Body of pancreas (tissue), 4 donors: ENCODE results near the gene OSER1. TPM values are rescaled to one million over a fixed set of nuclear protein-coding genes. Genes with fewer than 3 reads are reported as not detected.

Source experiments
- ATAC-seq: fragments of 150-250 bp; one replicate; pipeline ENCODE4 v1.9.1; 2016
- DNase-seq, 4 donors: peaks; one replicate each; pipeline ENCODE4 v3.0.0-alpha.2; 2019
- H3K27ac ChIP-seq, 4 donors: fragments of 200-600 bp; sonication (generic); 1 replicate in 3 of 4; 2 replicates in 1 of 4; pipeline versions ENCODE4 v1.5.1 to v1.6.1; 2016 to 2019; ENCODE audit warnings: mild to moderate bottlenecking in 1 of 4, mixed read lengths in 1 of 4, moderate library complexity in 1 of 4
- H3K27me3 ChIP-seq, 2 donors: fragments of 200-600 bp; sonication (generic); one replicate each; pipeline ENCODE4 v1.6.0; 2016; ENCODE audit warnings: mild to moderate bottlenecking in 1 of 2
- H3K36me3 ChIP-seq, 2 donors: fragments of 200-600 bp; sonication (generic); replicated peaks in 1 of 2; 2 replicates each; pipeline ENCODE4 v1.5.1; 2016; ENCODE audit warnings: low read depth in 2 of 2; ENCODE audit not compliant: insufficient read depth in 1 of 2
- H3K4me1 ChIP-seq: fragments of 200-600 bp; sonication (generic); one replicate; pipeline ENCODE4 v1.6.0; 2016
- H3K4me3 ChIP-seq, 2 donors: fragments of 200-600 bp; sonication (generic); 1 replicate in 1 of 2; 2 replicates in 1 of 2; pipeline ENCODE4 v1.5.1; 2016 to 2019
- H3K9me3 ChIP-seq, 3 donors: fragments of 200-600 bp; sonication (generic); 1 replicate in 2 of 3; 2 replicates in 1 of 3; pipeline ENCODE4 v1.5.1; 2016
- POLR2A ChIP-seq, 3 donors: fragments of 450-650 bp; IDR thresholded peaks; one replicate each; pipeline ENCODE4 v1.6.1; 2016; ENCODE audit warnings: antibody characterized with exemption in 3 of 3, mild to moderate bottlenecking in 2 of 3
- WGBS, 2 donors: methylation state at CpG; one replicate each; pipeline ENCODE4 v1.1.5; 2017; 5-methylcytosine and 5-hydroxymethylcytosine counted together
- intact Hi-C: fragments of 100-400 bp; cut with DNase I; formaldehyde crosslinking; loops from one replicate; pipeline ENCODE4 v1.15.1; 2023
- total RNA-seq, 2 donors: library from RNA; depleted of rRNA; stranded (reverse); fragments of >200 nt; gene quantifications; one replicate each; pipeline ENCODE4 v1.1.0, GENCODE V29; 2016
- TF ChIP-seq, protein P1 (sequence below), 7 experiments: fragments of 450-650 bp in 4 of 7; fragments of 200-600 bp in 3 of 7; sonication (generic) in 3 of 7; IDR thresholded peaks; one replicate each; pipeline ENCODE4 v1.5.1; 2016 to 2019; ENCODE audit warnings: antibody characterized with exemption in 7 of 7

The OSER1 gene
- 10 to 100 TPM in 1 of 2 donors, 1 to 10 TPM in 1; 2.0 to 17.1 TPM for total RNA-seq

DNA sequence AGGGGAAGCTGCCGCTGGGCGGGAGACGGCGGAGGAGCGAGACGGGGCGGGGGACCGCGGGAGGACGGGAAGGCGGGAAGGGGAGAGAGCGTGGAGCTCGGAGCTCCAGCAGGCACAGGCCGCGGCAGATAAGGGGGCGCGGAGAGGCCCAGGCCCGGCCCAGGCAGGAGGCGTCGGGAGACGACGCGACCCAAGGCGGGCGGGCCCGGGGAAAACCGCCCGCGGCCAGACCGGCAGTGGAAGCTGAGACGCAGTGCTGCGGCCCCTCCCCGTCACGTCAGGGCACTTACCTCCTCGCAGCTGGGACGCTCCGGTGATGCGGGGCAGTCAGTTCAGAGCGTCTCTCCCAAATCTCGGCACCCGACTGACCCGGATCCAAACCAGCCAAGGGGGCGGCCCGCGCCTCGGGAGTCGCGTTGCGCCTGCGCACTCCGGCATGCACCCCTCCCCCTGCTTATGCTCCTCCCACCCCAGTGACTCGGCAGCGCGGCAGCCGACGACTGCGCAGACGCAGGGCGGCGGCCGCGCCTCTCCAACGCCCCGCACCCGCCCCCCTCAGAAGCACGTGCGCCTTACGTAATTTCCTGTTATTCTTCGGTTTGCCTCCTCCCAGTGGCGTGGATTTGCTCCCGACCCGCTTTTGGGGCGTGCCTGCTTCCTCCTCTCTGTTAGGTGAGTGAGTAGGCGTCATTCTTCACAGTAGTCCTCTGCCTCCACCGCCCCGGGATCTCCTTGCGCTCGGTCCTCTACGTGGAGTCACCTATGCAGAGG lies at the start of gene OSER1:
Gene OSER1 (minus strand): TSS at position 366 of the 771 bp plus-strand sequence. CDS start 3,814 bp downstream, outside the sequence.
- TF ChIP-seq POLR2A (IDR thresholded peaks at IDR 0.05): peak; percentile 92 to 99 (median 98)
- TF ChIP-seq, protein P1, sequence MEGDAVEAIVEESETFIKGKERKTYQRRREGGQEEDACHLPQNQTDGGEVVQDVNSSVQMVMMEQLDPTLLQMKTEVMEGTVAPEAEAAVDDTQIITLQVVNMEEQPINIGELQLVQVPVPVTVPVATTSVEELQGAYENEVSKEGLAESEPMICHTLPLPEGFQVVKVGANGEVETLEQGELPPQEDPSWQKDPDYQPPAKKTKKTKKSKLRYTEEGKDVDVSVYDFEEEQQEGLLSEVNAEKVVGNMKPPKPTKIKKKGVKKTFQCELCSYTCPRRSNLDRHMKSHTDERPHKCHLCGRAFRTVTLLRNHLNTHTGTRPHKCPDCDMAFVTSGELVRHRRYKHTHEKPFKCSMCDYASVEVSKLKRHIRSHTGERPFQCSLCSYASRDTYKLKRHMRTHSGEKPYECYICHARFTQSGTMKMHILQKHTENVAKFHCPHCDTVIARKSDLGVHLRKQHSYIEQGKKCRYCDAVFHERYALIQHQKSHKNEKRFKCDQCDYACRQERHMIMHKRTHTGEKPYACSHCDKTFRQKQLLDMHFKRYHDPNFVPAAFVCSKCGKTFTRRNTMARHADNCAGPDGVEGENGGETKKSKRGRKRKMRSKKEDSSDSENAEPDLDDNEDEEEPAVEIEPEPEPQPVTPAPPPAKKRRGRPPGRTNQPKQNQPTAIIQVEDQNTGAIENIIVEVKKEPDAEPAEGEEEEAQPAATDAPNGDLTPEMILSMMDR (IDR thresholded peaks at IDR 0.05): peak in 3 of 7 experiments; percentile 12 to 37 (median 22)
- Histone ChIP-seq H3K27ac (peak within 1 kb of the TSS; percentile 81 to 96 (median 92)), H3K9me3 (no peaks in the 10 kb centered on the region), H3K4me3 (peak within 1 kb of the TSS; percentile 52 to 71), H3K27me3 (no peaks in the 10 kb centered on the region), H3K4me1 (peaks cover 35% of the 10 kb centered on the region), H3K36me3 (peaks cover 0 to 4% of the 10 kb centered on the region in 2 donors)
- 0% methylated on average over 27 to 79 of the region's 79 CpGs for WGBS, 2 donors
- ATAC-seq (peak; percentile 96), DNase-seq (peak; percentile 98 to 99 (median 98))
- intact Hi-C loops: loop anchor here (10.0 kb wide), 1 partner anchor 254 kb away; no protein-coding TSS in a partner anchor

DNA sequence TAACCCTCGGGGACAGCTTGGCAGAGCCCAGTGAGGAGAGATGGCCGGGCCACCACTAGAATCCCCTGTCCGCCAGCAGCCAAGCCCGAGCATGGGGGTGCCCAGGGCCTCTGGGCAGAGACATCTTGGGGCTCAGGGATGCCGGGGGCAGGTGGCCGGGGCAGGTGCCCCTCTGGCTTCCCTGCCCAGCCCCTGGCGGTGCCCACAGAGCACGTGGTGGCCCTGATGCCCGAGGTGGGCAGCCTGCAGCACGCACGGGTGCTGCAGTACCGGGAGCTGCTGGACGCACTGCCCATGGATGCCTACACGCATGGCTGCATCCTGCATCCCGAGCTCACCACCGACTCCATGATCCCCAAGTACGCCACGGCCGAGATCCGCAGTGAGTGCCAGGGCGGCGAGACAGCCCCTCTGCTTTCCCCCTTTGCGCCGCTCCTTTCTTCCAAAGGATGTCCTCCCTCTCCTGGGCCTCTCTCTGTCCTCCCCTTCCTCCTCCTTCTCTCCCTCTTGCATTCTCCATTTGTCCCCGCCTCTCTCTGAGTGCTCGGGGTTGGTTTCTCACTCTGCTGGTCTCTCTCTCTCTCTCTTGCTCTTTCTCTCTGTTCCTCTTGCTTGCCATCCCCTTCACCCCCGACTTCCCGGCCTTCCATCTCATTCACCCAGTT lies 47.8 kb upstream of the OSER1 start:
- H3K27me3 ChIP-seq: no peaks in the 10 kb centered on the region
- no peak for ATAC-seq
- TF ChIP-seq, protein P1 (IDR thresholded peaks at IDR 0.05): no peak
- TF ChIP-seq POLR2A (IDR thresholded peaks at IDR 0.05): no peak
- no peaks in the 10 kb centered on the region for H3K9me3 ChIP-seq
- H3K27ac ChIP-seq: no peak overlapping the region
- no peak overlapping the region for H3K4me3 ChIP-seq
- no peaks in the 10 kb centered on the region for H3K36me3 ChIP-seq
- 89 to 93% methylated on average over 15 to 26 of the region's 28 CpGs for WGBS, 2 donors
- DNase-seq: no peak
- no peaks in the 10 kb centered on the region for H3K4me1 ChIP-seq
- intact Hi-C loops: no loop called here

DNA sequence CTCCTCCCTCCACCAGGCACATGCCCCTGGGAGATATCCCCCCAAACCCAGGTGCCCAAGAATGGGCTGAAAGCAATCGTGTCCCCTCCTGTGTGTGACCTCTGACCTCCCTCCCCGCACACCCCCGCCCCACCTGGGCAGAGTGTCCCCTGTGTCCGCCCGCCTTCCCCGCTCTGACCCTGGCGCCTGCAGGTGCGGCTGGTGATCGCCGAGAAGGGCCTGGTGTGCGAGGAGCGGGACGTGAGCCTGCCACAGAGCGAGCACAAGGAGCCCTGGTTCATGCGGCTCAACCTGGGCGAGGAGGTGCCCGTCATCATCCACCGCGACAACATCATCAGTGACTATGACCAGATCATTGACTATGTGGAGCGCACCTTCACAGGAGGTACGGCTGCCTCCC lies 46.4 kb upstream of the OSER1 start:
- 87 to 96% methylated on average over 11 to 20 of the region's 21 CpGs for WGBS, 2 donors
- Histone ChIP-seq H3K4me1 (no peaks in the 10 kb centered on the region), H3K27me3 (no peaks in the 10 kb centered on the region), H3K9me3 (no peaks in the 10 kb centered on the region), H3K27ac (no peak overlapping the region), H3K36me3 (no peaks in the 10 kb centered on the region), H3K4me3 (no peak overlapping the region)
- intact Hi-C loops: no loop called here
- DNase-seq (no peak), ATAC-seq (no peak)
- TF ChIP-seq, protein P1 (IDR thresholded peaks at IDR 0.05): no peak
- TF ChIP-seq POLR2A (IDR thresholded peaks at IDR 0.05): no peak

DNA sequence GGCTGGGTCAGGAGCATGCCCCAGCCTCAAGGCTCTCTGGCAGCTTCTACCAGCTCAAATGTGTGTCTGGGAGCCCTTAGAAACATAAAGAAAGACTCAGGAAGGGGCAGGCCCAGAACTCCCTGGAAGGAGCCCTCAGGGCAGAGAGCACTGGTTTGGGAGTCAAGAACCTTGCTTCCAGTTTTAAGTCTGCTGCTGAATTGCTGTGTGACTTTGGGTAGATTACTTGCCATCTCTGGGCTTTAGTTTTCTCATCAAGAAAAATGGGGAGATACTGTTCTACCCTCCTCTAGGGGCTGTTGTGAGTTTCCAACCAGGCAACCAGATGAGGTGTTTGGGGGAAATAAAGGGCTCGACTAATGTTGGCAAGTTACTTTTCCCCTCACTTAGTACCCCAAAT lies 45.4 kb upstream of the OSER1 start:
- Histone ChIP-seq H3K36me3 (no peaks in the 10 kb centered on the region), H3K9me3 (no peaks in the 10 kb centered on the region), H3K4me1 (no peaks in the 10 kb centered on the region), H3K27me3 (no peaks in the 10 kb centered on the region), H3K27ac (no peak overlapping the region), H3K4me3 (no peak overlapping the region)
- 93 to 100% methylated on average over 1 of the region's 1 CpG for WGBS, 2 donors
- intact Hi-C loops: no loop called here
- DNase-seq: no peak
- TF ChIP-seq, protein P1 (IDR thresholded peaks at IDR 0.05): no peak
- TF ChIP-seq POLR2A (IDR thresholded peaks at IDR 0.05): no peak
- ATAC-seq: no peak
